Endothelial cell of umbilical vein (primary cell): ENCODE data around the gene CDH23. TPM values are rescaled to one million over a fixed set of nuclear protein-coding genes. Genes with fewer than 3 reads are reported as not detected.

Source experiments
- BruUV-seq: library from RNA; stranded (reverse); fragments of 400-500 nt; replicated peaks from 2 replicates; lab custom pipeline; 2021; lab: Mats Ljungman, UMichigan
- CTCF ChIA-PET: fragments of 300-600, 350-600 bp; sonication (Branson Sonifier 250); formaldehyde crosslinking; loops from one replicate; lab custom pipeline; 2021; ENCODE audit warnings: antibody characterized with exemption, inconsistent platforms; lab: Charles Lee
- POLR2A ChIA-PET: fragments of 300-600, 350-600 bp; sonication (Branson Sonifier 250); formaldehyde crosslinking; loops from one replicate; lab custom pipeline; 2021; ENCODE audit warnings: antibody characterized with exemption, inconsistent platforms; lab: Charles Lee
- DNase-seq: peaks from one replicate; pipeline ENCODE4 v3.0.0-alpha.2; 2011; ENCODE audit warnings: low read depth, low spot score
- FAIRE-seq: peaks from 2 replicates; lab custom pipeline; 2011; peaks lifted over from hg19 to GRCh38; lab: Jason Lieb, UNC
- H2AFZ ChIP-seq: 2 replicates; pipeline ENCODE4 v1.6.0; 2012; ENCODE audit warnings: low read depth, low read length, control low read depth, inconsistent platforms
- H3K27ac ChIP-seq: 2 replicates; pipeline ENCODE4 v1.5.1; 2011; ENCODE audit warnings: low read depth, mild to moderate bottlenecking, control low read depth, low read length, moderate library complexity; ENCODE audit not compliant: insufficient read depth
- H3K27me3 ChIP-seq, 2 experiments: 2 replicates each; pipeline versions ENCODE4 v1.6.0 to v1.6.1; 2011; ENCODE audit warnings: low read length in 2 of 2, mixed read lengths in 1 of 2; ENCODE audit not compliant: control insufficient read depth in 2 of 2, insufficient read depth in 2 of 2
- H3K36me3 ChIP-seq, 2 experiments: 2 replicates in 1 of 2; 3 replicates in 1 of 2; pipeline ENCODE4 v1.5.1; 2011; ENCODE audit warnings: low read length in 2 of 2, mild to moderate bottlenecking in 1 of 2, moderate library complexity in 1 of 2; ENCODE audit not compliant: control insufficient read depth in 2 of 2, insufficient read depth in 2 of 2; ENCODE audit errors: extremely low read depth in 1 of 2
- H3K4me1 ChIP-seq: 3 replicates; pipeline ENCODE4 v1.5.1; 2011; ENCODE audit warnings: mild to moderate bottlenecking, low read length; ENCODE audit not compliant: control insufficient read depth, insufficient read depth; ENCODE audit errors: extremely low read depth
- H3K4me2 ChIP-seq: 2 replicates; pipeline ENCODE4 v1.6.1; 2011; ENCODE audit warnings: low read length, control low read depth, mixed read lengths; ENCODE audit not compliant: insufficient read depth
- H3K4me3 ChIP-seq, 3 experiments: fragments of 200-600 bp in 1 of 3; sonication (generic), shearing (Covaris generic) in 1 of 3; replicated peaks in 1 of 3; 2 replicates each; pipeline ENCODE4 v1.5.1; 2011 to 2016; ENCODE audit warnings: control low read depth in 3 of 3, low read length in 3 of 3, mild to moderate bottlenecking in 2 of 3, inconsistent platforms in 1 of 3, low read depth in 1 of 3, moderate library complexity in 1 of 3; ENCODE audit not compliant: insufficient read depth in 1 of 3
- H3K79me2 ChIP-seq: 2 replicates; pipeline ENCODE4 v1.6.0; 2012; ENCODE audit warnings: low read length, inconsistent platforms; ENCODE audit not compliant: control insufficient read depth, insufficient read depth
- H3K9ac ChIP-seq: replicated peaks from 2 replicates; pipeline ENCODE3; 2011; ENCODE audit warnings: low read length, control low read depth; ENCODE audit not compliant: insufficient read depth; ENCODE audit errors: extremely low read depth
- H3K9me1 ChIP-seq: replicated peaks from 3 replicates; pipeline ENCODE4 v1.6.0; 2011; ENCODE audit warnings: mild to moderate bottlenecking, low read length; ENCODE audit not compliant: control insufficient read depth, insufficient read depth; ENCODE audit errors: extremely low read depth
- H3K9me3 ChIP-seq: replicated peaks from 2 replicates; pipeline ENCODE4 v1.5.1; 2012; ENCODE audit warnings: low read length, inconsistent platforms; ENCODE audit not compliant: control insufficient read depth, insufficient read depth
- H4K20me1 ChIP-seq: replicated peaks from 2 replicates; pipeline ENCODE3; 2011; ENCODE audit warnings: mild to moderate bottlenecking, low read length; ENCODE audit not compliant: control insufficient read depth, insufficient read depth; ENCODE audit errors: extremely low read depth
- EZH2 ChIP-seq: IDR thresholded peaks from 2 replicates; pipeline ENCODE4 v1.6.1; 2012; ENCODE audit warnings: borderline replicate concordance, low read depth, mild to moderate bottlenecking, moderate library complexity, low read length, inconsistent platforms; ENCODE audit not compliant: severe bottlenecking
- FOS ChIP-seq: IDR thresholded peaks from 2 replicates; pipeline ENCODE4 v1.6.1; 2011; ENCODE audit warnings: mild to moderate bottlenecking, low read length, moderate library complexity, borderline replicate concordance; ENCODE audit not compliant: insufficient read depth
- GATA2 ChIP-seq: IDR thresholded peaks from 2 replicates; pipeline ENCODE4 v1.7.0; 2011; ENCODE audit warnings: low read depth, mild to moderate bottlenecking, moderate library complexity, mixed read lengths, low read length; ENCODE audit not compliant: insufficient read length, insufficient read depth
- JUN ChIP-seq: IDR thresholded peaks from 2 replicates; pipeline ENCODE4 v1.6.1; 2011; ENCODE audit warnings: borderline replicate concordance, low read depth; ENCODE audit not compliant: insufficient read length, insufficient read depth
- MYC ChIP-seq: IDR thresholded peaks from one replicate; pipeline ENCODE4 v1.6.1; 2011; ENCODE audit warnings: mild to moderate bottlenecking, low read depth, low read length
- POLR2A ChIP-seq: IDR thresholded peaks from 2 replicates; pipeline ENCODE4 v1.6.1; 2012; ENCODE audit warnings: low read depth, mild to moderate bottlenecking, control low read depth, low read length
- POLR2AphosphoS5 ChIP-seq: IDR thresholded peaks from 2 replicates; pipeline ENCODE4 v1.6.1; 2012; ENCODE audit warnings: low read depth, mild to moderate bottlenecking, control low read depth, low read length, moderate library complexity; ENCODE audit not compliant: insufficient read depth
- dilution Hi-C: fragments of 300-500 bp; cut with MboI; formaldehyde crosslinking; loops from one replicate; pipeline ENCODE4 v1.15.0; 2019; ENCODE audit warnings: low sequenced_read_pairs; ENCODE audit not compliant: extremely low pct_ligation_motif_present
- intact Hi-C: fragments of 100-400 bp; cut with micrococcal nuclease; formaldehyde crosslinking; loops from one replicate; pipeline ENCODE4 v1.10.0; 2022
- polyA plus RNA-seq, 4 experiments: library from polyadenylated mRNA; depleted of rRNA in 3 of 4; stranded (reverse) in 3 of 4; unstranded in 1 of 4; fragments of >200 nt; gene quantifications; 2 replicates each; pipeline versions ENCODE4 v1.2.1 to v1.2.3, GENCODE V29; 2011 to 2012; ENCODE audit warnings: missing spikeins in 1 of 4
- total RNA-seq: library from RNA; stranded (reverse); gene quantifications from 2 replicates; pipeline ENCODE4 v1.2.3, GENCODE V29; 2021
- TF ChIP-seq, protein P1 (sequence below): IDR thresholded peaks from 2 replicates; pipeline ENCODE4 v1.6.1; 2011; ENCODE audit not compliant: insufficient read depth, insufficient read length
- TF ChIP-seq, protein P2 (sequence below), 2 donors: IDR thresholded peaks; 1 replicate in 1 of 2; 2 replicates in 1 of 2; pipeline ENCODE4 v1.5.1; 2011; ENCODE audit warnings: low read length in 2 of 2, mild to moderate bottlenecking in 2 of 2, moderate library complexity in 2 of 2, control low read depth in 1 of 2, inconsistent platforms in 1 of 2, low read depth in 1 of 2; ENCODE audit not compliant: insufficient read depth in 1 of 2; ENCODE audit errors: extremely low read depth in 1 of 2

CDH23 gene
- total and polyA plus RNA-seq, 2 donors (not counting 3 experiments of a cell fraction or from before 2014, with no cell fraction given) = not detected

DNA sequence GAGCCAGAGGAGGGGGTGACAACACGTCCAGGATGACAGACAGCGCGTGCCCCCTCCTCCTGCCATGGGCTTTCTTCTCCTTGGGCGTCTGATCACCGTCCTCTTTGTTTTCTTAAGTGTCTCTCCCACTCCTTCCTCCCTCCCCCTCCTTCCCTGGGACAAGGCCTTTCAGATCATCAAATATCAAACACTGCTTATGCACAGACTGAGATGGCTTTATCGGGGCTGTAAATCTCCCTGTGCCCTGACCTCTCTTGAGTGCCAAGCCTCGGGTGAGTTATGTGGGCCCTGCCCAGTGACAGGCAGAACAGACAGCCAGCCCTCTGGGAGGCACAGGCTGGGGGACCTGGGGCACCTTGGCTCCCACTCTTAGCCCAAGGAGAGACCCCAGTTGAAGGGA lies 206.4 kb downstream of the CDH23 start:
- Histone ChIP-seq H3K9ac (no peak overlapping the region), H2AFZ (no peak overlapping the region), H4K20me1 (no peaks in the 10 kb centered on the region), H3K4me2 (no peak overlapping the region), H3K27ac (no peak overlapping the region), H3K9me1 (no peaks in the 10 kb centered on the region), H3K27me3 (peaks cover 0 to 4% of the 10 kb centered on the region in 2 experiments), H3K9me3 (no peaks in the 10 kb centered on the region), H3K4me3 (no peak overlapping the region), H3K36me3 (no peaks in the 10 kb centered on the region), H3K79me2 (no peaks in the 10 kb centered on the region), H3K4me1 (peaks cover 10% of the 10 kb centered on the region)
- DNase-seq (no peak), FAIRE-seq (no peak)
- BruUV-seq = no TSS peak
- dilution Hi-C loops (no loop called here), intact Hi-C loops (no loop called here)
- no peak for TF ChIP-seq EZH2
- no peak for TF ChIP-seq GATA2
- TF ChIP-seq POLR2AphosphoS5 = no peak
- no peak for TF ChIP-seq FOS
- TF ChIP-seq MYC = no peak
- TF ChIP-seq, protein P1, sequence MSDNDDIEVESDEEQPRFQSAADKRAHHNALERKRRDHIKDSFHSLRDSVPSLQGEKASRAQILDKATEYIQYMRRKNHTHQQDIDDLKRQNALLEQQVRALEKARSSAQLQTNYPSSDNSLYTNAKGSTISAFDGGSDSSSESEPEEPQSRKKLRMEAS = no peak
- TF ChIP-seq, protein P2, sequence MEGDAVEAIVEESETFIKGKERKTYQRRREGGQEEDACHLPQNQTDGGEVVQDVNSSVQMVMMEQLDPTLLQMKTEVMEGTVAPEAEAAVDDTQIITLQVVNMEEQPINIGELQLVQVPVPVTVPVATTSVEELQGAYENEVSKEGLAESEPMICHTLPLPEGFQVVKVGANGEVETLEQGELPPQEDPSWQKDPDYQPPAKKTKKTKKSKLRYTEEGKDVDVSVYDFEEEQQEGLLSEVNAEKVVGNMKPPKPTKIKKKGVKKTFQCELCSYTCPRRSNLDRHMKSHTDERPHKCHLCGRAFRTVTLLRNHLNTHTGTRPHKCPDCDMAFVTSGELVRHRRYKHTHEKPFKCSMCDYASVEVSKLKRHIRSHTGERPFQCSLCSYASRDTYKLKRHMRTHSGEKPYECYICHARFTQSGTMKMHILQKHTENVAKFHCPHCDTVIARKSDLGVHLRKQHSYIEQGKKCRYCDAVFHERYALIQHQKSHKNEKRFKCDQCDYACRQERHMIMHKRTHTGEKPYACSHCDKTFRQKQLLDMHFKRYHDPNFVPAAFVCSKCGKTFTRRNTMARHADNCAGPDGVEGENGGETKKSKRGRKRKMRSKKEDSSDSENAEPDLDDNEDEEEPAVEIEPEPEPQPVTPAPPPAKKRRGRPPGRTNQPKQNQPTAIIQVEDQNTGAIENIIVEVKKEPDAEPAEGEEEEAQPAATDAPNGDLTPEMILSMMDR (IDR thresholded peaks at IDR 0.05; ENCODE audit: extremely low read depth in 1 of 2, insufficient read depth in 1 of 2, low read depth in 1 of 2, low read length in 2 of 2) = no peak
- TF ChIP-seq POLR2A = no peak
- TF ChIP-seq JUN = no peak
- ChIA-PET POLR2A (no interaction called here), CTCF (interaction anchor here (1.1 to 1.4 kb wide), 2 partner anchors 33 to 105 kb away, joined by 3 read pairs; no protein-coding TSS in a partner anchor)
